OCI-LY7 (cell line): ENCODE data around the gene TRIM25.

Experiments
- CTCF ChIP-seq: fragments of 200-600 bp; sonication (generic); conservative IDR thresholded peaks from 2 replicates; pipeline ENCODE4 v1.5.1; 2014; ENCODE audit warnings: mild to moderate bottlenecking, antibody characterized with exemption, low read length, moderate library complexity, mixed read lengths
- EZH2phosphoT487 ChIP-seq: fragments of 200-600 bp; sonication (generic); IDR thresholded peaks from 2 replicates; pipeline ENCODE4 v1.6.1; 2018; ENCODE audit warnings: low read depth, borderline replicate concordance, mild to moderate bottlenecking, mixed run types, antibody characterized with exemption, low read length, moderate library complexity, mixed read lengths

- TF ChIP-seq CTCF: no peak
- TF ChIP-seq EZH2phosphoT487: no peak
Observed at GRCh38 chr17:56887105-56887504, 26.7 kb downstream of the TRIM25 start.
